Sigmoid colon (tissue), 7 donors: ENCODE data around the gene FRMD8. TPM values are rescaled to one million over a fixed set of nuclear protein-coding genes. Genes with fewer than 3 reads are reported as not detected.

Source experiments
- DNase-seq: peaks from one replicate; pipeline ENCODE4 v3.0.0-alpha.2; 2019
- H3K27ac ChIP-seq, 4 donors: fragments of 200-600 bp; sonication (generic); one replicate each; pipeline ENCODE4 v1.5.1; 2016 to 2019; ENCODE audit warnings: mild to moderate bottlenecking in 1 of 4
- H3K27me3 ChIP-seq, 3 donors: fragments of 200-600 bp; sonication (generic); one replicate each; pipeline ENCODE4 v1.5.1; 2019; ENCODE audit warnings: mild to moderate bottlenecking in 1 of 3
- H3K36me3 ChIP-seq, 4 donors: fragments of 200-600 bp; sonication (generic); one replicate each; pipeline ENCODE4 v1.5.1; 2016 to 2019
- H3K4me1 ChIP-seq, 4 donors: fragments of 200-600 bp; sonication (generic); one replicate each; pipeline ENCODE4 v1.5.1; 2017 to 2019
- H3K4me3 ChIP-seq, 4 donors: fragments of 200-600 bp; sonication (generic); one replicate each; pipeline ENCODE4 v1.5.1; 2017 to 2019; ENCODE audit warnings: mild to moderate bottlenecking in 2 of 4, moderate library complexity in 1 of 4
- H3K9me3 ChIP-seq, 4 donors: fragments of 200-600 bp in 3 of 4; sonication (generic) in 3 of 4; one replicate each; pipeline versions ENCODE4 v1.5.1 to v1.6.1; 2013 to 2019
- EP300 ChIP-seq, 4 donors: sonication (generic); formaldehyde crosslinking; IDR thresholded peaks; one replicate each; pipeline ENCODE4 v1.6.1; 2017; ENCODE audit warnings: antibody characterized with exemption in 4 of 4
- POLR2A ChIP-seq, 2 donors: fragments of 450-650 bp; IDR thresholded peaks; one replicate each; pipeline ENCODE4 v1.6.1; 2016; ENCODE audit warnings: antibody characterized with exemption in 2 of 2, mild to moderate bottlenecking in 2 of 2, moderate library complexity in 2 of 2
- POLR2AphosphoS5 ChIP-seq, 4 donors: sonication (generic); formaldehyde crosslinking; IDR thresholded peaks; one replicate each; pipeline ENCODE4 v1.6.1; 2017; ENCODE audit warnings: antibody characterized with exemption in 4 of 4
- WGBS, 2 donors: extraction: QIAGEN DNeasy Blood & Tissue Kit; methylation state at CpG; one replicate each; pipeline ENCODE4 v1.1.7; 2013; 5-methylcytosine and 5-hydroxymethylcytosine counted together
- intact Hi-C: fragments of 100-400 bp; cut with DNase I; formaldehyde crosslinking; loops from one replicate; pipeline ENCODE4 v1.15.1; 2023
- polyA plus RNA-seq, 3 donors: library from polyadenylated mRNA; stranded (reverse); fragments of 200-250 nt; gene quantifications; one replicate each; pipeline ENCODE4 v1.2.3, GENCODE V29; 2013
- total RNA-seq, 4 donors: library from RNA; depleted of rRNA; stranded (reverse); fragments of >200 nt; gene quantifications; one replicate each; pipeline ENCODE4 v1.1.0, GENCODE V29; 2016
- TF ChIP-seq, protein P1 (sequence below), 4 experiments: fragments of 450-650 bp in 3 of 4; fragments of 200-600 bp in 1 of 4; IDR thresholded peaks; one replicate each; pipeline ENCODE4 v1.5.1; 2016 to 2019; ENCODE audit warnings: antibody characterized with exemption in 4 of 4, mild to moderate bottlenecking in 3 of 4, moderate library complexity in 2 of 4
- donor health status: healthy with polysubstance abuse.
- donor health status: Bipolar disorder and iron deficiency.
- donor health status: healthy.

Gene FRMD8
- total and polyA plus RNA-seq, 7 donors = 10.7 to 29.0 (median 21.6) TPM

DNA sequence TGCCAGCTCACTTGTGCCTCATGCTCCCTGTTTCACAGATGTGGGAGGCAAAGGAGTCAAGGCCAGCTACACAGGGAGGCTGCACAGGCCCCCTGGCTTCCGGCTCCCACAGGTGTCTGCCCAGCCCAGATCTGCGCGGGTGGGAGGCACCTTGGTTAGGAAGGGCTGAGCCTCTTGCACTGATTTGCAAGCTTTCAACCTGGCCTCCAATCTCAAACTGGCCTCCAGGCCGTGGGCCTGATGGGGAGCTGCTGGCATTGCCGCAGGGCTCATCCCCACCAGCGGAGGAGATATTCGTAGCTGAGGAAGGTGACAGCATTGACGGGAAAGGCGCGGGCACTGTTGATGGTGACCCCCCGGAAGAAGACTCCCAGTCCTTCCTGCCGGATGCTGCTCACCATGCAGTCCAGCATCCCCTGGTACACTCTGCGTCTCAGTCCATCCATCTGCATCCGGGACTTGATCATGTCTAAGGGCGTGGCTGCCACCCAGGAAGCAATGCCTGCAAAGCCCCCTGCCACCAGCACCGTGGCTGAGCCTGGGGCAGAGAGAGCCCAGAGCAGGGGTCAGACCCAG is 10.2 kb upstream of the FRMD8 start:
- TF ChIP-seq EP300 (IDR thresholded peaks at IDR 0.05) (no peak), POLR2A (IDR thresholded peaks at IDR 0.05) (no peak), POLR2AphosphoS5 (IDR thresholded peaks at IDR 0.05) (no peak)
- TF ChIP-seq, protein P1, sequence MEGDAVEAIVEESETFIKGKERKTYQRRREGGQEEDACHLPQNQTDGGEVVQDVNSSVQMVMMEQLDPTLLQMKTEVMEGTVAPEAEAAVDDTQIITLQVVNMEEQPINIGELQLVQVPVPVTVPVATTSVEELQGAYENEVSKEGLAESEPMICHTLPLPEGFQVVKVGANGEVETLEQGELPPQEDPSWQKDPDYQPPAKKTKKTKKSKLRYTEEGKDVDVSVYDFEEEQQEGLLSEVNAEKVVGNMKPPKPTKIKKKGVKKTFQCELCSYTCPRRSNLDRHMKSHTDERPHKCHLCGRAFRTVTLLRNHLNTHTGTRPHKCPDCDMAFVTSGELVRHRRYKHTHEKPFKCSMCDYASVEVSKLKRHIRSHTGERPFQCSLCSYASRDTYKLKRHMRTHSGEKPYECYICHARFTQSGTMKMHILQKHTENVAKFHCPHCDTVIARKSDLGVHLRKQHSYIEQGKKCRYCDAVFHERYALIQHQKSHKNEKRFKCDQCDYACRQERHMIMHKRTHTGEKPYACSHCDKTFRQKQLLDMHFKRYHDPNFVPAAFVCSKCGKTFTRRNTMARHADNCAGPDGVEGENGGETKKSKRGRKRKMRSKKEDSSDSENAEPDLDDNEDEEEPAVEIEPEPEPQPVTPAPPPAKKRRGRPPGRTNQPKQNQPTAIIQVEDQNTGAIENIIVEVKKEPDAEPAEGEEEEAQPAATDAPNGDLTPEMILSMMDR (IDR thresholded peaks at IDR 0.05) = no peak
- Histone ChIP-seq H3K27ac (no peak overlapping the region), H3K27me3 (no peaks in the 10 kb centered on the region), H3K36me3 (no peaks in the 10 kb centered on the region), H3K9me3 (no peaks in the 10 kb centered on the region), H3K4me1 (peaks cover 0 to 6% (median under 1%) of the 10 kb centered on the region in 4 donors), H3K4me3 (no peak overlapping the region)
- intact Hi-C loops = no loop called here
- WGBS, 2 donors = 90 to 91% methylated on average over 16 of the region's 16 CpGs
- no peak for DNase-seq

GRCh38 chr11:65377036-65377435 is 9.4 kb upstream of the FRMD8 start:
- Histone ChIP-seq H3K27me3 (no peaks in the 10 kb centered on the region), H3K9me3 (no peaks in the 10 kb centered on the region), H3K4me3 (no peak overlapping the region), H3K36me3 (no peaks in the 10 kb centered on the region), H3K4me1 (peaks cover 0 to 14% (median 9%) of the 10 kb centered on the region in 4 donors), H3K27ac (no peak overlapping the region)
- 76 to 86% methylated on average over 8 of the region's 8 CpGs for WGBS, 2 donors
- intact Hi-C loops = no loop called here
- no peak for DNase-seq
- TF ChIP-seq POLR2AphosphoS5 (IDR thresholded peaks at IDR 0.05) = no peak
- TF ChIP-seq, protein P1 (IDR thresholded peaks at IDR 0.05) = no peak
- TF ChIP-seq EP300 (IDR thresholded peaks at IDR 0.05) = no peak
- TF ChIP-seq POLR2A (IDR thresholded peaks at IDR 0.05) = no peak

DNA sequence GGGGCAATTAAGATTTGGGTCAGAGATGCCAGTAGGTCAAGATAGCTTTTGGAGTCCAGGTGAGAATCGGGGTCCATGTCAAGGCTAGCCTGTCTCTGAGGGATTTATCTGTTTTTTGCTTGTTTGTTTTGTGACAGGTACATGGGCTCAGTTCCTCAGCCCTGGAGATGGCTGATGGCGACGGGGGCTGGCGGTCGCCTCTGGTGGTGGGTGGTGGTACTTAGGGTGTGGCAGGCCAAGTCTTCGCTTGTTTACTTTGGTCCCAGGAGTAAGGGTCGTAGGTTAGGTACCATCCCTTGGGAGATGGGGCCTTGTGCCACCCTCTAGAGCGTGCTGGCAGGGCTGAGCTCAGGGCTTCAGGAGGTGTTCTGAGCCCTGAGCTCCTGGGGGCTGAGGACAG is 8.7 kb upstream of the FRMD8 start:
- intact Hi-C loops = no loop called here
- no peak for DNase-seq
- WGBS, 2 donors = 87 to 90% methylated on average over 8 of the region's 8 CpGs

GRCh38 chr11:65378208-65378927 is 8.1 kb upstream of the FRMD8 start:
- Histone ChIP-seq H3K9me3 (no peaks in the 10 kb centered on the region), H3K36me3 (no peaks in the 10 kb centered on the region), H3K27ac (no peak overlapping the region), H3K4me3 (no peak overlapping the region), H3K27me3 (no peaks in the 10 kb centered on the region), H3K4me1 (peaks cover 0 to 25% (median 21%) of the 10 kb centered on the region in 4 donors)
- TF ChIP-seq POLR2A (IDR thresholded peaks at IDR 0.05) (no peak), EP300 (IDR thresholded peaks at IDR 0.05) (no peak), POLR2AphosphoS5 (IDR thresholded peaks at IDR 0.05) (no peak)
- TF ChIP-seq, protein P1 (IDR thresholded peaks at IDR 0.05) = no peak
- DNase-seq = no peak
- WGBS, 2 donors = 66 to 82% methylated on average over 19 of the region's 19 CpGs
- intact Hi-C loops = no loop called here

More for the DNA sequence above, 8.7 kb upstream of the FRMD8 start:
- TF ChIP-seq POLR2A (IDR thresholded peaks at IDR 0.05) (no peak), EP300 (IDR thresholded peaks at IDR 0.05) (no peak)
- TF ChIP-seq, protein P1 (IDR thresholded peaks at IDR 0.05) = no peak
- Histone ChIP-seq H3K4me1 (peaks cover 0 to 19% (median 15%) of the 10 kb centered on the region in 4 donors), H3K9me3 (no peaks in the 10 kb centered on the region), H3K27me3 (no peaks in the 10 kb centered on the region), H3K36me3 (no peaks in the 10 kb centered on the region), H3K27ac (no peak overlapping the region), H3K4me3 (no peak overlapping the region)
